Activated naive CD4-positive, alpha-beta T cell treated with Interleukin-2 at 50 U/mL for 16 hours (primary cell): ENCODE data around the gene ICOSLG.
"Not testable (repeated sequence)": the region's sequence is repeated elsewhere in the genome, so short reads cannot be mapped to it uniquely, and the experiment has no call there.

Source experiments
- DNase-seq: peaks from one replicate; pipeline ENCODE4 v3.0.0-alpha.2; 2020

The ICOSLG gene

DNA sequence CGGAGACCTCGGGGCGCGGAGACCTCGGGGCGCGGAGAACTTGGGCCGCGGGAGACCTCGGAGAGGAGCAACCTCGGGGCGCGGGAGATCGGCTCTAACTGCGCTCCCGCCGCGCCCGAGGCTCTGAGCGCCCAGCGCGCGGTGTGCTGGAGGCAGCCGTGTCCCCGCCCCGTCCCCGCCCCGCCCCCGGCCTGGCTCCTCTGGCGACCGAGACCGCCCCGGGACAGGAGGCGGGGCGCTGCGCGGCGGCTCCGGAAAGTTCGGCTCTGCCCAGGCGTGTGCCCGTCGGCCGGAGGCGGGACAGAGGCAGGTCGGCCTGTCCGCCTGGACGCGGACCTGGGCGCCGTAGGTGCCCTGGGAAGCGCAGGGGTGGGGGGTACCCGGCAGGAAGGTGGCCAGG is at the start of gene ICOSLG:
Gene ICOSLG (minus strand): TSS at position 102 of the 400 bp plus-strand sequence. CDS start 126 bp downstream, outside the sequence.
- DNase-seq = not testable (repeated sequence)

- DNase-seq = no peak
Measured at GRCh38 chr21:44289381-44290010, 48.8 kb upstream of the ICOSLG start.

- DNase-seq = no peak
Measured at GRCh38 chr21:44288251-44289110, 47.7 kb upstream of the ICOSLG start.

GRCh38 chr21:44286716-44287632 is 46.2 kb upstream of the ICOSLG start:
- no peak for DNase-seq

- no peak for DNase-seq
Measured at GRCh38 chr21:44286086-44286715, 45.5 kb upstream of the ICOSLG start.

- no peak for DNase-seq
Measured at GRCh38 chr21:44285138-44285992, 44.6 kb upstream of the ICOSLG start, which contains the start of gene AIRE. Gene AIRE (plus strand): TSS chr21:44285876. CDS start chr21:44286007, 131 bp downstream.

- DNase-seq = no peak
Measured at GRCh38 chr21:44283948-44284347, 43.2 kb upstream of the ICOSLG start.

DNA sequence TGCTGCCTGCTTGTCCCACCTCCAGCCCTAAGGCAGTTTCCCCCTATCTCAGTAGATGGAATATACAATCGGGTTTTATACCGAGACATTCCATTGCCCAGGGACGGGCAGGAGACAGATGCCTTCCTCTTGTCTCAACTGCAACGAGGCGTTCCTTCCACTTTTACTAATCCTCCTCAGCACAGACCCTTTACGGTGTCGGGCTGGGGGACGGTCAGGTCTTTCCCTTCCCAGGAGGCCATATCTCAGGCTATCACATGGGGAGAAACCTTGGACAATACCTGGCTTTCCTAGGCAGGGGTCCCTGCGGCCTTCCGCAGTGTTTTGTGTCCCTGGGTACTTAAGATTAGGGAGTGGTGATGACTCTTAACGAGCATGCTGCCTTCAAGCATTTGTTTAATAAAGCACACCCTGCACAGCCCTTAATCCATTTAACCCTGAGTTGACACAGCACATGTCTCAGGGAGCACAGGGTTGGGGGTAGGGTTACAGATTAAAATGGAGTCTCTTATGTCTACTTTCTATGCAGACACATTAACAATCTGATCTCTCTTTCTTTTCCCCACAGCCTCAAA is 42.6 kb upstream of the ICOSLG start:
- not testable (repeated sequence) for DNase-seq

- DNase-seq = no peak
Measured at GRCh38 chr21:44282370-44282769, 41.6 kb upstream of the ICOSLG start.

- no peak for DNase-seq
Measured at GRCh38 chr21:44281801-44282200, 41.1 kb upstream of the ICOSLG start.

DNA sequence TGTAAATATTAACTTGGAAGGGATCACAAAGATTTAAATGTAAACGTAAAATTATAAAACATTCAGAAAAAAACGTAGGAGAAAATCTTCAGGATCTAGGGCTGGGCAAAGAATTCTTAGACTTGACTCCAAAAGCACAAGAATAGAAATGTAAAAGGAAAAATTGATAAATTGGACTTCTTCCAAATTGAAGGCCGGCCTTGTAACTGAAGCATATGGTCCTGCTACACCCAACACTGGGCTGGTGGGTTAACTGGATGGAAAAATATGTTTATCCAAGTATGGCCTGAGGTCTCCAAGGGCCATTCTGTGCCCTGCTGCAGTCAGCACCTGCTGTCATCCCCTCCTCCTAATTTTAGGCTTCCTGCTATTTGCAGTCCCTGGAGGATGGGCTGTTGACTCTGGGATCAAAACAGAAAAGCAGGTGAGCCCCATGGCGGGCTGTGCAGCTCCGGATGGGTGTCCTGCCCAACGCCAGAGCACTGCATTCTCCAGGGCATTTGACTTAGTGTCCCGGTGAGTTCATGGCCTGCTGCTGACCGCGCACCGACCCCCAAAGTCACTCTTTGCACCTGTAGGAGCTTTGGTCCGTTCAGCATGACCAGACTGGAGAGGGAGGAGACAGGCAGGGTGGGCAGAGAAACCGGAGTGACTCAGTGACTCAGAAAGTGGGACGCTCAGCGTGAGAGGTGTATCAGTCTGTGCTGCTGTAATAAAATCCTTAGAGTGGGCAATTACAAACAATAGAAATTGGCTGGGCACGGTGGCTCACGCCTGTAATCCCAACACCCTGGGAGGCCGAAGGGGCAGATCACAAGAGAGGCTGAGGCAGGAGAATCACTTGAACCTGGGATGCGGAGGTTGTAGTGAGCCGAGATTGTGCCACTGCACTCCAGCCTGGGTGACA is 38.9 kb upstream of the ICOSLG start:
- DNase-seq = no peak

DNA sequence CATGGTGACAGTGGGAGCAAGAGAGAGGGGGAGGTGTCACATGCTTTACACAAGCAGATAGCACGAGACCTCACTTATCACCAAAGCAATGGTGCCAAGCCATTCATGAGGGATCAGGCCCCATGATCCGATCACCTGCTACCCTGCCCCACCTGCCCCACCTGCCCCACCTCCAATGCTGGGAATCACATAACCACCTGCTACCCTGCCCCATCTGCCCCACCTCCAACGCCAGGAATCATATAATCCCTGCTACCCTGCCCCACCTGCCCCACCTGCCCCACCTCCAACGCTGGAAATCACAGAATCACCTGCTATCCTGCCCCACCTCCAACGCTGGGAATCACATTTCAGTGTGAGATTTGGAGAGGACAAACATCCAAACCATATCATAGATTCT is 34.3 kb upstream of the ICOSLG start:
- no peak for DNase-seq

DNA sequence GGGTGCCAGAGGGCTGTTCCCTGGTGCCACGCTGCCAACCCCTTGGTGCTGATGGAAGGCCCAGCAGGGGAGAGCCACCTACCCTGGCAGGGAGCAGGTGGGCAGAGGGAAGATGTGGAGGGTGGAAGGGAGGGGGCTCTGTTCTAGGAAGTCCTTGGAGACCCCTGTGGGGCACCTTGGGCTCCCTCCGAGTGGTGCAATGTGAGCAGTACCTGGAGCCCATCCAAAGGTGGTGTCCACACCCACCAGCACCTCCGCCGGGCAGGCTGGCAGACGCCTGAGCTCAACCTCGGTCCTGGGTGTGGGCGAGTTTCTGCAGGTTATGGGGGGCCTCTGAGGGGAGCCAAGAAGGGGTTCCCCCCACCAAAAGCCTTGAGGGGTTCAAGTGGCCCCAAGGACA is 32.3 kb upstream of the ICOSLG start:
- DNase-seq = no peak

DNA sequence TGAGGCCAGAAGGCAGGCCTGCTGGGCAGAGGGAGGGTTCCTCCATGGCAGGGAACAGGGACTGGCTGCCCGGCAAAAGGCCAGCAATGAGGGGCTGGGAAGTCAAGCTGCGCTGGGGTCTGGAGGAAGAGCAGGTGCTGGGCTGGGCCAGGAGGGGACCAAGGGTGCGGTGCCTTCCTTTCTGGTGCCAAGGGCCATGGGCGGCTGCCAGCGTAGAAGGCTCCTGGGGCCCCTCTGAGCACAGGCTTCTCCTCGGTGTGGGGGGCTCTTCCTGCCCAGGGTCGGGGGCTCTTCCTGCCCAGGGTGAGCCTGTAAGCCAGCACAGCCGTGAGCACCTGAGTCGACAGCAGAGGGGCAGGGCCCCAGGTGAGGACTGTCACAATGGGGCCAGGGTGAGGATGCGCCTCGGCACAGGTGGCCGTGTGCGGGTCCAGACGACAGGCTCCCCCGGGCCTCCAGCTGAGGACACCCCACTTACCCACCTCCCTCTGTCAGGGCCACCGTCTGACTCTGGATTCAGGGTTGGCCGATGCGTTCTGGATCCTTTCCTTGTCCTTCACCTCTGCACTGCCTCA is 31.6 kb upstream of the ICOSLG start:
- DNase-seq = no peak

DNA sequence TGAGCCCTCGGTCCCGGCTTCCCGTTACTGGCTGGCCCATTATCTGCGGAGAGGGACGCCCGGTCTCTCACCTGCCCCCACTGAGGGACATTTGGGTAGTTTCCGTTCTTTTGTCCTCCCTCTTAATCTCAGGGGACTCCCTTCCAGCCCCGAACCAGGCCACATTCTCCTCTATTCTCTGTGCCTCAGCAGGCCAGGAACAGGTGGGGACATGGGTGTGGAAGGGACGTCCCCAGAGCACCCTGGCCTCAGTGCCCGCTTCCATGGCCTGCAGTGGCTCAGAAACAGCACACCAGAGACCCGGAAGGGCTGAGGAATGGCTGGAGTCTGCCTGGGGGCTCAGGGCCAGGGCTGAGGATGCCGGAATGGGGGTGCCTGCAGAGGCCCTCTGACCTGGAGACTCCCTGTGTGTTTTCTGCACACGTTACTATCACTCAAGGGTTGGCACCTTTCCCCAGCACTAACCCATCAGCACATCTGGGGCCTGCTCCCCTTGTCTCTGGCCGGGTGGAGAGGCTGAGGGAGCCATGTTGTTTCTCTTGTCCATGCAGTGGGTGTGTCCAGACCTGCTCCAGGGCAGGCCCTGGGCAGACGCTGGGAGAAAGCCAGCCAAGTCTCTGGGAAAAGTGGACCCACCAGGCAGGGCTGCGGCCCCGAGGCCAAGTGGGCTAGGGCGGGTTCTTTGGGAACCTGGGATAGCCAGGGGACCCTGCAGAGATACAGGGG is 31.0 kb upstream of the ICOSLG start:
- no peak for DNase-seq

DNA sequence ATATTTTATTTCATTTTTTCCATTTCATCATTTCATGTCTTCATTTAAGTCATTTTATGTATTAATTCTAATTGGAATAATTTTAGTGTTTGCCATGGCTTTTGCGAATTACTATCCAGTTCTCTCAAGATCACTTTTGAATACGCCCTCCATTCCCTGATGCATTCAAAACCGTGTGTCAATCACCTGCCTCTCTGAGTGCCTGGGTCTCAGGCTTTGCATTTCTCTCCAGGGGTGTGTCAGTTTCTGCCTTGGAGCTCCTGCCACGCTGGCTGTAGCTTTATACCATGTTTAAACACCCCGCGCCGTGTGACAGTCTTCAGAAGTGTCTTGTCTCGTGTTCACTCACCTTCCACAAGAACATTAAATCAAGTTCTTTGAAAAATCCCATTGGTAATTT is 28.3 kb upstream of the ICOSLG start:
- no peak for DNase-seq

DNA sequence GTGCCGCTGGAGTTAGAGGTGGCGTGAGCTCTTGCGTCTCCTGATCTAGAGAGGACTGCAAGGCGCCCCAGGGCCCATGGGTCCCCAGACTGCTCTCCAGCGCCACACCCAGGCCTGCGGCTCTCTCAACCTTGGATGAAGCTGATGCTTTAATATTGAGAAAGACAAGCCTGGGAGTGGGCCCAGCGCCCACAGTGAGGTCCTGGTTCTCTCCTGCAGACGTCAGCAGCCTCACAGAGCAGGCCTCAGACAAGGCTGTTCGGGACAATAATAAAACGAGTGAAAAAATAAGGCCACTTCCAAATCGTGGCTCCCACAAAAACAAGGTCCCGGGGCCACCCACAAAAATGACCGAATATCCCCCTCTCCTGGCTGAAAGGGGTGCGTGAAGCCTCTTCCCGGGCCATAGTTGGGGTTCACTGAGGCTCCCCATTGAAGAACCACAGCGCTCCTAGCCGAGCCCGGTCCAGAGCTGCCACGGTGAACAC is 27.0 kb upstream of the ICOSLG start:
- DNase-seq = no peak

DNA sequence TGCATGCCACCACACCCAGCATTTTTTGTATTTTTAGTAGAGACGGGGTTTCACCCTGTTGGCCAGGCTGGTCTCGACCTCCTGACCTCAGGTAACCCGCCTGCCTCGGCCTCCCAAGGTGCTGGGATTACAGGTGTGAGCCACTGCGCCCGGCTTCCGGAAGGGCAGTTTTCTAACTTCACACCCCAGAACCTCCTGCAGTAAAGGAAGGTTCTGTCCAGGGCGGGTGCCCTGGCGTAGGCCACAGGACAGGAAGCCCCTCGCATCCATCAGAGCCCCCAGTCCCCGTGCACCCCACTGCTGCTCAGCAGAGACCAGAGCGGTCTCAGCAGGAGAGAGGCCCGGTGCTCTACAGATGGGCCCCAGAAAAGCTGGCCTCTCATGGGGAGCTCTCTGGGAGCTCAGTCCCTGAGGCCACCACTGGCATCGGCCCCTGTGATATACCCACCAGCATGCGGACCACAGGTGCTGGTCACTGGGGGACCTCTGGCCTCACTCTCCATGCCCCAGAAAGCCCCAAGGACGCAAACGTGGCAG is 25.1 kb upstream of the ICOSLG start:
- DNase-seq = no peak

- DNase-seq = no peak
Measured at GRCh38 chr21:44263768-44264167, 23.0 kb upstream of the ICOSLG start.
